Neural progenitor cell (in vitro differentiated cells): ENCODE results near the gene BCL7B. TPM values are rescaled to one million over a fixed set of nuclear protein-coding genes. Genes with fewer than 3 reads are reported as not detected.

ENCODE experiments used
- DNase-seq: peaks from one replicate; pipeline ENCODE4 v3.0.0-alpha.2; 2016; ENCODE audit warnings: low spot score
- H2AFZ ChIP-seq: fragments of 200-600 bp; sonication (generic); replicated peaks from 2 replicates; pipeline ENCODE4 v1.6.1; 2016; ENCODE audit warnings: antibody characterized with exemption
- H3F3A ChIP-seq: fragments of 200-600 bp; sonication (generic); 2 replicates; pipeline ENCODE4 v1.6.1; 2016; ENCODE audit warnings: antibody characterized with exemption, low read depth
- H3K27ac ChIP-seq: fragments of 200-600 bp; sonication (generic); 2 replicates; pipeline ENCODE4 v1.5.1; 2016; ENCODE audit warnings: mild to moderate bottlenecking
- H3K27me3 ChIP-seq: fragments of 200-600 bp; sonication (generic); 2 replicates; pipeline ENCODE4 v1.6.1; 2016; ENCODE audit warnings: mild to moderate bottlenecking, moderate library complexity
- H3K36me3 ChIP-seq: fragments of 200-600 bp; sonication (generic); 2 replicates; pipeline ENCODE4 v1.5.1; 2016
- H3K4me1 ChIP-seq: fragments of 200-600 bp; sonication (generic); 2 replicates; pipeline ENCODE4 v1.6.1; 2016; ENCODE audit warnings: mixed run types
- H3K4me2 ChIP-seq: fragments of 200-600 bp; sonication (generic); 2 replicates; pipeline ENCODE4 v1.6.1; 2016
- H3K4me3 ChIP-seq: fragments of 200-600 bp; sonication (generic); 2 replicates; pipeline ENCODE4 v1.5.1; 2016
- H3K79me2 ChIP-seq: fragments of 200-600 bp; sonication (generic); 2 replicates; pipeline ENCODE4 v1.6.1; 2016; ENCODE audit warnings: low read depth
- H3K9ac ChIP-seq: fragments of 200-600 bp; sonication (generic); 2 replicates; pipeline ENCODE4 v1.6.1; 2016
- H3K9me3 ChIP-seq: fragments of 200-600 bp; sonication (generic); 2 replicates; pipeline ENCODE4 v1.5.1; 2016; ENCODE audit warnings: low read depth
- H4K20me1 ChIP-seq: fragments of 200-600 bp; sonication (generic); 2 replicates; pipeline ENCODE4 v1.6.1; 2016; ENCODE audit warnings: low read depth
- H3K27ac Mint-ChIP-seq: 3 replicates; pipeline ENCODE4 v1.8.0; 2021; ENCODE audit warnings: mixed read lengths
- H3K27me3 Mint-ChIP-seq: 2 replicates; pipeline ENCODE4 v1.8.0; 2022; ENCODE audit warnings: low read depth, mild to moderate bottlenecking, inconsistent platforms, moderate library complexity, mixed read lengths; ENCODE audit not compliant: insufficient read depth
- H3K36me3 Mint-ChIP-seq: 3 replicates; pipeline ENCODE4 v1.8.0; 2021; ENCODE audit warnings: mixed read lengths
- H3K4me1 Mint-ChIP-seq: 3 replicates; pipeline ENCODE4 v1.8.0; 2021; ENCODE audit warnings: mixed read lengths
- H3K4me3 Mint-ChIP-seq: 3 replicates; pipeline ENCODE4 v1.8.0; 2021; ENCODE audit warnings: mild to moderate bottlenecking, moderate library complexity, mixed read lengths
- H3K9me3 Mint-ChIP-seq: 3 replicates; pipeline ENCODE4 v1.8.0; 2020; ENCODE audit warnings: mixed read lengths
- CTCF ChIP-seq: fragments of 200-600 bp; sonication (generic); IDR thresholded peaks from 2 replicates; pipeline ENCODE4 v1.5.1; 2017; ENCODE audit warnings: antibody characterized with exemption, mild to moderate bottlenecking
- EZH2 ChIP-seq: fragments of 200-600 bp; sonication (generic); IDR thresholded peaks from 2 replicates; pipeline ENCODE4 v1.6.1; 2017; ENCODE audit warnings: antibody characterized with exemption, mild to moderate bottlenecking, moderate library complexity
- EZH2phosphoT487 ChIP-seq: fragments of 200-600 bp; sonication (generic); IDR thresholded peaks from 2 replicates; pipeline ENCODE4 v1.6.1; 2017; ENCODE audit warnings: antibody characterized with exemption
- small RNA-seq: library from RNA; depleted of rRNA; stranded (forward); fragments of <200 nt; gene quantifications from one replicate; pipeline ENCODE3, GENCODE V24; 2015
- total RNA-seq: library from RNA; depleted of rRNA; stranded (reverse); fragments of >200 nt; gene quantifications from 2 replicates; pipeline ENCODE4 v1.2.3, GENCODE V29; 2015; ENCODE audit warnings: low replicate concordance

Gene BCL7B
- total RNA-seq, 1 donor from 2014 or later: 10.4 TPM

GRCh38 chr7:73487486-73487885 lies 70.0 kb downstream of the BCL7B start:
- no peaks in the 10 kb centered on the region for H3K9me3 ChIP-seq
- peaks cover 25% of the 10 kb centered on the region for H3F3A ChIP-seq
- peaks cover 37% of the 10 kb centered on the region for H3K36me3 Mint-ChIP-seq
- H4K20me1 ChIP-seq: peaks cover 62% of the 10 kb centered on the region
- no peak overlapping the region for H3K27ac ChIP-seq
- no peak overlapping the region for H3K4me3 Mint-ChIP-seq
- H3K27me3 ChIP-seq: no peaks in the 10 kb centered on the region
- no peak overlapping the region for H3K9ac ChIP-seq
- no peak for DNase-seq
- peaks cover 7% of the 10 kb centered on the region for H3K4me1 Mint-ChIP-seq
- H3K9me3 Mint-ChIP-seq: no peaks in the 10 kb centered on the region
- no peak overlapping the region for H3K4me2 ChIP-seq
- peaks cover 37% of the 10 kb centered on the region for H3K36me3 ChIP-seq
- no peak overlapping the region for H3K4me3 ChIP-seq
- H2AFZ ChIP-seq: no peak overlapping the region
- TF ChIP-seq EZH2phosphoT487 (no peak), EZH2 (no peak), CTCF (no peak)
- H3K4me1 ChIP-seq: peaks cover 16% of the 10 kb centered on the region
- no peaks in the 10 kb centered on the region for H3K27me3 Mint-ChIP-seq
- peaks cover 87% of the 10 kb centered on the region for H3K79me2 ChIP-seq
- no peak overlapping the region for H3K27ac Mint-ChIP-seq

Small RNA genes within 50 kb of the gene (small RNA-seq; reads per million reads assigned to genes)
- not detected for gene RNU6-1198P

Other genes starting within 250 kb of the BCL7B start
- gene NSUN5, start 248.9 kb downstream of the BCL7B start, total RNA-seq: 23.3 and 48.6 TPM in 2 replicates
- not detected in 2 replicates for gene TRIM50, start 229.6 kb downstream of the BCL7B start, total RNA-seq
- gene FKBP6, start 229.5 kb downstream of the BCL7B start, total RNA-seq: not detected in 2 replicates
- 1.1 and 5.8 TPM in 2 replicates for gene FZD9, start 123.9 kb downstream of the BCL7B start, total RNA-seq
- 69.3 and 85.8 TPM in 2 replicates for gene BAZ1B, start 35.4 kb downstream of the BCL7B start, total RNA-seq
- 29.0 and 50.4 TPM in 2 replicates for gene TBL2, start 20.9 kb upstream of the BCL7B start, total RNA-seq
- 0.87 and 0.90 TPM in 2 replicates for gene MLXIPL, start 66.8 kb upstream of the BCL7B start, total RNA-seq
- gene VPS37D, start 110.1 kb upstream of the BCL7B start, total RNA-seq: 7.0 and 24.6 TPM in 2 replicates
- 0.94 and 2.6 TPM in 2 replicates for gene DNAJC30, start 125.8 kb upstream of the BCL7B start, total RNA-seq
- 22.8 and 41.6 TPM in 2 replicates for gene BUD23, start 125.9 kb upstream of the BCL7B start, total RNA-seq
- gene STX1A, start 162.0 kb upstream of the BCL7B start, total RNA-seq: 21.9 and 29.0 TPM in 2 replicates
- gene ABHD11, start 181.1 kb upstream of the BCL7B start, total RNA-seq: 9.3 and 15.1 TPM in 2 replicates
- 1.6 and 14.2 TPM in 2 replicates for gene CLDN3, start 212.6 kb upstream of the BCL7B start, total RNA-seq